Stimulated activated CD4-positive, alpha-beta T cell treated with anti-CD3 and anti-CD28 coated beads, Interleukin-2, amount 100 ng/mL, for 4 hours (primary cell): ENCODE measurements around the gene UPK2.
A peak's percentile ranks its signal among the peaks of the same experiment; 100 is the strongest.

ENCODE experiments used
- DNase-seq: peaks from one replicate; pipeline ENCODE4 v3.0.0-alpha.2; 2020; ENCODE audit warnings: low read depth

UPK2 gene

GRCh38 chr11:118917481-118918127 is 38.5 kb upstream of the UPK2 start:
- no peak for DNase-seq

- DNase-seq: no peak
These were observed 37.9 kb upstream of the UPK2 start for GRCh38 chr11:118918128-118918685.

GRCh38 chr11:118918686-118919280 is 37.3 kb upstream of the UPK2 start:
- no peak for DNase-seq

DNA sequence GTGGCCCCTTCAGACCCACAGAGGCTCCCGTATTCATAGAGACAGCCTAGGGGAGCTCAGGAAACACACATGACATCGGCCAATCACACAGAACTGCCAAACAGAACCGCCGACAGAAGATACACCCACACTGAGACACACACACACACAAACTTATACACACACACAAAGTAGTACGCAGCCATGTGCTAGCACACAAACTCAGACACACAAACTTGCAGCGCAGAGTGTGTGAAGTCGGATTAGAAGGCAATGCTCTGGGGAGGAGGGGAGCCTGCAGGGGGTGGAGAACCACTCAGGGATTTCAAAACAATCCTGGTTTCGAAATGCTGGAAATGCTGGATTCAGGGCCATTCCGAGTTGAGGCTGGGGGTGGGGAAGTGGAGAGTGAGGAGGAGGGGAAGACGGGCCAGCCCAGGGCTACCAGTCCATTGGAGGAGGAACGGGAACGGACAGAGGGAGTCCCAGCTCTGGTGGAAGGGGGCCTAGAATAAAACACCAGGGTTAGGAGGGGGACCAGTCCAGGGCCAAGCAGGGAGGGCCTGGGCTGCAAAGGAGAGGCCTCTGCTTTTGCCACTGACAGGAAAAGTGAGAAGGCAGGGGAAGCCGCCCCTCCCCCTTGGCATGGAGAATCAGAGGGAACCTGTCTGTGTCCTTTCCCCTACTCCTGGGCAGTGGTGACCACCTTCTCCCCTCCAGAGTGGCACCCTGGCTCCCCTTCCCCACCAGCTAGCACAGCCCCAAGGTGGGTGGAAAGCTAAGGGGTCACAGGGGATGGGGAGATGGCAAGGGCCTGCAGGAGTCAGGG is 34.8 kb upstream of the UPK2 start:
- DNase-seq: no peak

DNA sequence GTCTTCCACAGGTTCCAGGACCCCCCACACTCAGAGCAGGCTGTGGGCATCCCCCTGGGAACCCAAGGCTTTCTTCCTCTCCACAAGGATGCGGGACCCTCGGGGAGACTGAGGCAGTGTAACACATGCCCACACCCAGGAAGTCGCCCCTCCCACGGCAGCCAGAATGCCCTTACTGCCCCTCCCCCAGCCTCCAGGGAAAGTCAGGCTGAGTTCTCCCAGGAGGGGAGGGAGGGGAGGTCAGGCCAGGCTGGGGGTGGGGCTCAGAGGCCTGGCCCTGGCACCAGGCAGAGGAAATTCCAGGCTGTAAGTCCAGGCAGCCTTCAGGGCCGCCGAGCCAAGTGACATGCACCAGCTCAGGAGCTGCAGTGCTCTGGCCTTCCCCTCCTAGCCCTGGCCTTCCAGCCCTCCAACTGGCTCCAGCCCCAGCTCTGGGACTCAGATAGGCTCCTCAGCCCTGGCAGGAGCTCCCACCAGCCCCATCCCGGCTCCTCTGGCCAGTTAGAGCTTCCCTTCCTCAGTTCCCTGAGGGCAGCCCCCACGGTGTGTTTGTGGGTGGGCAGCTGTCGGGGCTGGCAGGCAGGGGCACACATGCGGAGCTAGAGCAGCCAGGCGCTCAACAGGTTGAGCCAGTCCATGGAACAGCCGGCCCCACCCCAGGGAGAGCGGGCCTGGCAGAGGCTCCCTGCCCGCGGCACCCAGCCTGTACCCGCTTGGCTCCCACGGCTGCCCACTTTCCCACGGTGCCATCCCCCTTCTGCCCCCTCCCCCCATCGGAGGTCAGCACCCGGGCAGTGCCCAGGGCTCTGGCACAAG is 34.0 kb upstream of the UPK2 start:
- no peak for DNase-seq

DNA sequence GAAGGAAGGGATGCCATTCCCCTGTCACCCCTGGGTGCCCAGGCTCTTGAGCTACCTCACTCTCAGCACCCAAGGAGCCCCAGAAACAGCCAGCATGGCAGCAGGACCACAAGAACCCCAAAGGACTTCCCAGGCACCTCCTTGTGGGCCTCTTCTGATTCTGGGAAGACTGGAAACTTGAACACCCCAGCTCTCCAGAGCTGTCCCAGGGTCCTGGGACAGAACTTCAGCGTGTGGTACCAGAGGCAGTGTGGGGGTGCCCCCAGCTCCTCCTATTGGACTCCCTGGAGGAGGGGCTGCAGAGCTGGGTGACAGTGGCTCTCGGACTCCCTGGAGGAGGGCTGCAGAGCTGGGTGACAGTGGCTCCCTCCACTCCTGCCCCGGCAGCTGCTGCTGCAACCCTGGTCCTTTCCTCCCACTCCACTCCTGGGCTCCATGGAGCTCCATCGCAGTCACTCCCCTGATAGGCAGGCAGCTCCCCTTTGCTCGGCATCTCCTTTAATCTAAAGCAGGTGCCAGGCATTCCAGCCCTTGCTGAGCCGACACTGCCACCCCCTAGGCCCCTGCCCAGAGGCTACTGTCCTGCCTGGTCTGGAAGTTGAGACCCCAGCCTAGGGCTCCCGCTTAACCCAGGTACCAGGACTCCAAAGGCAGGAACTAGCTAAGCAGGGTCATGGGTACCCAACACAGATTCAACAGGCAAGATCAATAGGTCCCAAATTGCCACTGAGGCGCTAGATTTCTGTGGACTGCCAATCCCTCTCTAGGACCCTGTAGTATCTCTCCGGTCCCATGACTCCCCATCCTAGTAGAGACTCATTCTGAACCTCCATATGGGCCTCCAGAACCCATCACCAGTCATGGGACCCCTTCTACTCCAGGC is 33.1 kb upstream of the UPK2 start:
- no peak for DNase-seq

GRCh38 chr11:118923721-118924587 is 32.1 kb upstream of the UPK2 start:
- no peak for DNase-seq

DNA sequence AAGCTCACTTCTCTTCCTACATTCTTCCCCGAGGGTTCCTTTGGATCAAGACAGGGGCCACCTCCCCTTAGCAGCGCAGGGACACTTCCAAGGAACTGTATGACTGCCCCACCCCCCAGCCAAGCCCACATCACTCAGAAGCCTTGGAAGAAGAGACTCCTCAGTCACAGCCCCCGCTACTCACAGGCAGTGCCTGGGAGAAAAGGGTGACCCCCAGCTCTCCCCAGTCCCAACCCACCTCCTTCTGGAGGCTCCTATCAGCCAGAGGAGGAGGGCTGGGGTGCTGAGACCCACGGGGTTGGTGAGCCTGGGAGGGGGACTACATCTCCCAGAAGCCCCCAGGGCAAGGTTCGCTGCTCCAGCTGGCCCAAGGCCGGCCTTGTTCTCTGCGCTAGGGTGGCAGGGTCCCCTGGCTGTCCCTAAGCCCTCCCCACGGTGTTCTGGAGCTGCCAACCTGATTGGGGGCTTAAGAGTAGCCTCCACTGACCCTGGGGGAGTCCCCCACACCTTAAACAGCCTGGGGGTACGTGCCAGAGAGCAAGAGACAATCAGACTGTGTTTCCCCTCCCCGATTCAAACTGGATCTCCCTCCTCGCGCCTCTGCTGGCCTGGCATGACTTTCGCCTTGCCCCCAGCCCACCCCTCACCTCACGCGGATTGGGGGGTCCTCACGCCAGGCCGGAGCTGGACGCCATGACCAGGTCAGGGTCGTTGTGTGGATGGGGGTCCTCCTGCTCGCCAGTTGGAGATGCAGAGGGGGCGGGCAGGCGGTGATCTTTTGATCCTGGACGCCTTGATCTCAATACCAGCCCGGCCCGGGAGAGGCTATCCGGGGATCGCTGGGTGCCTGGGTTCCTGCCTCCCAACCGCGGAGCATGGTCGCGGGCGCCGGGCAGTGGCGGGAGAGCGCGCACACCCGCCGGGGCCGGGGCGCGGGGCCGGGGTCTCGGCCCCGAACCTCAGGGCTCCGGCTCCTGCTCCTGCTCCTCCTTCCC is 31.2 kb upstream of the UPK2 start:
- DNase-seq: no peak

- no peak for DNase-seq
These were observed 28.5 kb upstream of the UPK2 start for GRCh38 chr11:118927554-118928100.

DNA sequence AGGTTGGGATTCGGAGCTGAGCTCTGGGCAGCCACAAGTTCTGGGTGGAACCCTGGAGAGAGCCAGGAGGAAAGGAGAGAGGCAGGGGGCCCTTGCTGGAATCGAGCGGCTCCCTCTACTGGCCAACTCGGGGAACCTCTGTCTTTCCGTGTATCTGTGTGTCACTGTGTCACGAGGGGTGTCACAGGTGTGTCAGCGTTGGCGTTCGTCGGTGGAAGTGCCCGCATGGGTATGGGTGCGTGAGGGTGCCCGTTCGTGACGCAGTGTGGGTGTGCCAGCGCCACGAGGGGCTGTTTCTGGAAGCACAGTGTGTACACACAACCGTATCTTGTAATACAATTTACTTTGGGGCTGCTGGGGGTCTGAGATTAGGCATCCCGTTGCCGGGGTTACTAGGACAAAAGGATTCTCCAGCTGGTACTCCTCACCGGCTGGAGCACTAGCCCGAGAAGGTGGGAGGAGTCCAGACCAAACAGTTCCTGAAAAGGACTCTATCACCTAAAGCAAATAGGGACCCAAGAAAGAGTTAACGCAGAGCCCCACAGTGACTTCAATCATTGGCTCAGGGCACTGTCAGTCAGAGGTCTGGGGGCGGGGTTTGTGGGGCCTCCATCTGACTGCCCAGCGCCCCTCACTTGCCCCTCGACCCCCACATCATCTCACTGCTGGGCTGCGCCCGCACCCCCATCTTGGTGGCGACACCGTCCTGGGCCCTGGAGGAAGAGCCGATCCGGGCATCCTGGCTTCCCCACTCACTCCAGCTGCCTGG is 27.8 kb upstream of the UPK2 start:
- peak; percentile 93 for DNase-seq

GRCh38 chr11:118928870-118929500 is 27.1 kb upstream of the UPK2 start:
- DNase-seq: no peak

GRCh38 chr11:118929501-118930093 is 26.5 kb upstream of the UPK2 start:
- DNase-seq: peak; percentile 56

GRCh38 chr11:118930094-118930712 is 25.9 kb upstream of the UPK2 start:
- DNase-seq: peak; percentile 76

GRCh38 chr11:118931571-118931970 is 24.5 kb upstream of the UPK2 start:
- DNase-seq: no peak

GRCh38 chr11:118933486-118933885 is 22.6 kb upstream of the UPK2 start:
- DNase-seq: no peak

DNA sequence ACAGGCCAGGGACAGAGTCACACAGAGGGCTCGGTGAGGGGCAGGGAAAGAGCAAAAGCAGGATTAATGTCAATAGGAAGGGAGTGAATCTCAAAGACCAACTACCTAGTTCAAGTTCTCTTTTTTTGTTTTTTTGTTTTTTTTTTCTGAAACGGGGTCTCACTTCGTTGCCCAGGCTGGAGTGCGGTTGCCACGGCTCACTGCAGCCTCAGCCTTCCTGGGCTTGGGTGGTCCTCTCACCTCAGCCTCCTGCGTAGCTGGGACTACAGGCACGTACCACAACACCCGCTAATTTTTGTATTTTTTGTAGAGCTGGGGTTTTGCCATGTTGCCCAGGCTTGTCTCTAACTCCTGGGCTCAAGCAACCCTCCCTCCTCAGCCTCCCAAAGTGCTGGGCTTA is 20.7 kb upstream of the UPK2 start:
- DNase-seq: no peak
